HEK293T (cell line): Measurements from ENCODE around the gene CTXND1.

Experiments used
- BHLHE40 ChIP-seq: fragments of 450-650 bp; IDR thresholded peaks from 2 replicates; pipeline ENCODE4 v1.6.1; 2016; ENCODE audit warnings: mild to moderate bottlenecking, moderate library complexity, borderline replicate concordance
- ELF4 ChIP-seq: fragments of 450-650 bp; IDR thresholded peaks from 2 replicates; pipeline ENCODE4 v1.6.1; 2017; ENCODE audit warnings: antibody characterized with exemption
- FOXK2 ChIP-seq: fragments of 450-650 bp; IDR thresholded peaks from 2 replicates; pipeline ENCODE4 v1.6.1; 2016; ENCODE audit warnings: mild to moderate bottlenecking
- NFRKB ChIP-seq: fragments of 450-650 bp; IDR thresholded peaks from 2 replicates; pipeline ENCODE4 v1.6.1; 2016; ENCODE audit warnings: mild to moderate bottlenecking, moderate library complexity
- SP1 ChIP-seq: fragments of 450-650 bp; IDR thresholded peaks from 2 replicates; pipeline ENCODE4 v1.6.1; 2017
- SUZ12 ChIP-seq: fragments of 450-650 bp; IDR thresholded peaks from 2 replicates; pipeline ENCODE4 v1.6.1; 2016; ENCODE audit warnings: mild to moderate bottlenecking
- ZNF384 ChIP-seq: fragments of 450-650 bp; IDR thresholded peaks from 2 replicates; pipeline ENCODE4 v1.6.1; 2016

GRCh38 chr15:80167936-80168335, 84.1 kb downstream of the CTXND1 start:
- TF ChIP-seq NFRKB (no peak), ZNF384 (no peak), BHLHE40 (no peak), SUZ12 (no peak), FOXK2 (no peak), SP1 (no peak), ELF4 (no peak)
